OCI-LY1 (cell line): Measurements from ENCODE around the gene TMEM266.

Source experiments
- EZH2 ChIP-seq: fragments of 200-600 bp; sonication (generic), shearing (Covaris generic); IDR thresholded peaks from 2 replicates; pipeline ENCODE4 v1.8.0; 2017; ENCODE audit warnings: borderline replicate concordance, mixed run types, mild to moderate bottlenecking, antibody characterized with exemption, low read length, moderate library complexity, mixed read lengths
- TF ChIP-seq, protein P1 (sequence below): fragments of 200-600 bp; sonication (generic), shearing (Covaris generic); IDR thresholded peaks from 2 replicates; pipeline ENCODE4 v1.5.1; 2017; ENCODE audit warnings: mild to moderate bottlenecking, antibody characterized with exemption, low read length, moderate library complexity, mixed read lengths

DNA sequence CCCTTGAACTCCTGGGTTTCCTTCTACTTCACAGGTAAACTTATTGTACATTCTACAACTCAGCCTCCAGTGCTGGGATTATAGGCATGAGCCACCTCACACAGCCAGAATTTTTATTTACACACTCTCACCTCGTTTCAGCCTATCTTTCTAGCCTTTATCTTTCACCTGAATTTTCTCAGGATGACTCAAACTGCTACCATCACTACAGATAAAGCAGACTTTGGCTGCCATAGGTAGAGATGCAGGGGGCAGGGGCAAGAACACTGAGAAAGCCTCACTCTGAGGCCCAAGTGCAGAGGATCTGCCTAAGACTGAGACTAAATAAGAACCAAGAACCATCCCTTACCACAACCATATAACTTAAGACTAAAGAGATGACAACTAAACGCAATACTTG is 192.5 kb downstream of the TMEM266 start:
- TF ChIP-seq, protein P1, sequence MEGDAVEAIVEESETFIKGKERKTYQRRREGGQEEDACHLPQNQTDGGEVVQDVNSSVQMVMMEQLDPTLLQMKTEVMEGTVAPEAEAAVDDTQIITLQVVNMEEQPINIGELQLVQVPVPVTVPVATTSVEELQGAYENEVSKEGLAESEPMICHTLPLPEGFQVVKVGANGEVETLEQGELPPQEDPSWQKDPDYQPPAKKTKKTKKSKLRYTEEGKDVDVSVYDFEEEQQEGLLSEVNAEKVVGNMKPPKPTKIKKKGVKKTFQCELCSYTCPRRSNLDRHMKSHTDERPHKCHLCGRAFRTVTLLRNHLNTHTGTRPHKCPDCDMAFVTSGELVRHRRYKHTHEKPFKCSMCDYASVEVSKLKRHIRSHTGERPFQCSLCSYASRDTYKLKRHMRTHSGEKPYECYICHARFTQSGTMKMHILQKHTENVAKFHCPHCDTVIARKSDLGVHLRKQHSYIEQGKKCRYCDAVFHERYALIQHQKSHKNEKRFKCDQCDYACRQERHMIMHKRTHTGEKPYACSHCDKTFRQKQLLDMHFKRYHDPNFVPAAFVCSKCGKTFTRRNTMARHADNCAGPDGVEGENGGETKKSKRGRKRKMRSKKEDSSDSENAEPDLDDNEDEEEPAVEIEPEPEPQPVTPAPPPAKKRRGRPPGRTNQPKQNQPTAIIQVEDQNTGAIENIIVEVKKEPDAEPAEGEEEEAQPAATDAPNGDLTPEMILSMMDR, result no peak
- TF ChIP-seq EZH2, result no peak
